COLO668 (cell line): ENCODE results near the gene FOXP1.
A peak's percentile ranks its signal among the peaks of the same experiment; 100 is the strongest.

ENCODE experiments used
- DNase-seq: peaks from one replicate; lab custom pipeline; 2025; ENCODE audit not compliant: unreplicated experiment; lab: John Stamatoyannopoulos, UW

Gene FOXP1

GRCh38 chr3:71384388-71384787 lies 199.1 kb downstream of the FOXP1 start:
- DNase-seq = no peak

DNA sequence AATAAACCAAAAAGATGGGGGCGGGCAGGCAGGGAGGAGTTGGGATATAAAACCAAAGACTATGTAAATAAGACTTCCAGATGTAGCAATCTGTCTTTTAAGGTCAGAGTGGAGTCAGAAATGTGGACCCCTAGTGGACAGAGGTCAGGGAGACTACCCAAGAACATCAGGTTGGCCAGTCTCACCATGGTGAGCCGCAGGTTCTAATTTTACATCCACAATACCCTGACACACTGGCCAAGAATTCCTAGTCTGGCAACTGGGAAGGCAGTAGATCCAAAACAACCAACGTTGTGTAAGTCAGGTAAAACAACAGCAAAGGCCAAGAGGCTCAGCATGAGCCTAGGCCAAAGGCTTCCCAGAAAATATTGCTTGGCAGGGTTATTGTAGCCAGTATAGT lies 203.4 kb downstream of the FOXP1 start:
- peak; percentile 3 for DNase-seq

- no peak for DNase-seq
Measured at GRCh38 chr3:71378509-71378908, 205.0 kb downstream of the FOXP1 start.

- DNase-seq = no peak
Measured at GRCh38 chr3:71376911-71377310, 206.6 kb downstream of the FOXP1 start.

DNA sequence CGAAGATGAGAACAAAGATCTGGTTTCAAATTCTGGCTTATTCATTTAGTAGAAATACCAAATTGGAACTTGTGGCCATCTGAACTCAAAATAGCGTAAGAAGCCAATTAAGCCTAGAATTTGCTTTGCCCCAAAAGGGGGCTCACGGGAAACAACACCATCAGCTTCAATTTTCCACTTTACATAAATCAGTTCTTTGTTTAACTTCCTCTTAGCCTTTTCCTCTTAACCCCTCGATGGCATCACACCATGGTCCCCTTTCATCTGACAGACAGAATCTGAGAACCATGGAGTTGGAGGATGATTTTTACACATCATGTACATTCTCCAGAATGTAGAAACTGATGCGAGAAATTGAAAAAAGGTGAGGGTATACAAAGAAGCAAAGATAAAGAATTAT lies 207.0 kb downstream of the FOXP1 start:
- DNase-seq = no peak

- no peak for DNase-seq
Measured at GRCh38 chr3:71374582-71374981, 208.9 kb downstream of the FOXP1 start.

DNA sequence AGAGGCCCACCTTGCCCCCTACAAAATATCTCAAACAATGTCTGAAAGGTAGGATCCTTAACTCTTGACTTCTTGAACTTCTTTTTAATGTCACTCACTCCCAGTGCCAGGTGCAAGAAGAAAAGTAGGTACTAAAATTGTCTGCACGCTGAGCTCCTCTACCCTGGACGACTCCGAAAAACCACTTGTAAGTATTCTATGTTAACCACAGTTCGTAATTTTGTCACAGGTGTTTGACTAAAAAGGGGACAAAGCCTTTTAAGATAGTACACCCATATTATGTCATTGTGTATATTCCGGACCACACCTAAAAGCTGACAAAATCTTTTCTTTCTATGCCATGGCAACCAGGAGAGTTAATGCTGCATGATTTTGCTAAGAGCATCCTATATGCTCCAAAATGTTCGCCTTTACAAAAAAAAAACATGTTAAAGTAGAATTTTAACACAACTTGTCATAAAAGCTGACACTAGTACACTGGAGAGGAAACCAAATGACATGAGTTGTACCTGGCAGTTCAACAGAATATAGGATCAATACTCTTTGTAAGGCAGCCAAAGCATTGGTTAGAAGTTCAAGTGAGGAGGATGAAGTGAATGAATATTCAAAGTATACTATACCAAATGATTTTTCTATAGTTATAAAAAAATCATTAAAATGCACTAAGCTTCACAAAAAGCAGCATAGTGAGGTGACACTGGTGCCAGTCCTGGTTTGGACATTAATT lies 210.5 kb downstream of the FOXP1 start:
- no peak for DNase-seq

DNA sequence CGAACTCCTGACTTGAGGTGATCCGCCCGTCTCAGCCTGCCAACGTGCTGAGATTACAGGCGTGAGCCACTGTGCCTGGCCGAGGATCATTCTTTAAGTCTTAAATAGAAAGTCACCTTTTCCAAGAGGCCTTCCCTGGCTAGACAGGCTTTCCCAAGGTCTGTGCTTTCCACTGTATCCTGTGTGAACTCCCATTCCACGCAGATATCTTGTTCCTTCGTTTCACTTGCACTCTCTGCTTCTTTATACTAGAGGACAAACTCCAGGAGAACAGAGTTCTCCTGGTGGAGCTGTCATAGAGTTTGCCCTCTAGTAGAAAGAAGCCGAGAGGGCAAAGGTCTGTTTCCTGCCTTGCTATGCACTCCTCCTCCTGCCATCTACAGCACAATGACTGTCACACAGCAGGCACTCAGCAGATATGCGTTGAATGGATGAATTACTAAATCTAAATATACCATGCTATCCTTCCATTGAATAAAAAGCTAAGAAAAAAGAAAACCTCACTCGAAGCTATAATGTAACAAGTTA lies 211.2 kb downstream of the FOXP1 start:
- DNase-seq = no peak

DNA sequence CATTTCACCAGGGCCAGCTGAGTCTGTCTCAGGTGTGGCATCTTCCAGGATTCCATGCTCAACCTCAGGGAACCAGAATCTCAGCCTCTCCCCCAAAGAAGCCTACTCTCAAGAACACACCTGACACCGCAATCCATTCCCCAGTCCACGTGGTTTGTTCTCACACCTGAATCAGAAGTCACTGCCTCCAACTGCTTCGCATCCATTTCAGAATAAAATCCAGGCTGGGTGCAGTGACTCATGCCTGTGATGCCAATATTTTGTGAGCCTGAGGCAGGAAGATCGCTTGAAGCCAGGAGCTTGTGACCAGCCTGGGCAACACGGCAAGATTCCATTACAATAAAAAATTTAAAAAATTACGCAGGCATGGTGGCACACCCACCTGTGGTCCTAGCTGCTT lies 212.2 kb downstream of the FOXP1 start:
- no peak for DNase-seq

DNA sequence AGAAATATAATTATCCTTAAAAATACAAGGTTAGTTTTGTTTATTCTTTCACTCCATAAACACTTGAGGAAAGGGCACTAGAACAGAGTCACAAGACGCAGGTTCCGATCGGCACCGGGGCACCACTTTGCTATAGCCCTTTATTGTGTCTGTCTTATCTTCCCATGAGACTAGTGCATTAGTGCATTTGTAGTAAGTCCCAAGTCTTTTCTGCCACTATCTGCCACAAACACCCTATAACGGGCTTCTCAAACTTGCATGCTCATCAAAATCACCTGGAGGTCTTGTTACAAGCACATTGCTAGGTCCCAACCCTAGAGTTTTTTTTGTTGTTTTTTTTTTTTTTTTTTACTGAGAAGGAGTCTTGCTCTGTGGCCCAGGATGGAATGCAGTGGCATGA lies 213.1 kb downstream of the FOXP1 start:
- no peak for DNase-seq

- DNase-seq = no peak
Measured at GRCh38 chr3:71369701-71370391, 213.7 kb downstream of the FOXP1 start.

GRCh38 chr3:71366988-71367604 lies 216.4 kb downstream of the FOXP1 start:
- DNase-seq = no peak

GRCh38 chr3:71361334-71361890 lies 222.1 kb downstream of the FOXP1 start:
- DNase-seq = no peak

- DNase-seq = no peak
Measured at GRCh38 chr3:71360764-71361163, 222.8 kb downstream of the FOXP1 start.

DNA sequence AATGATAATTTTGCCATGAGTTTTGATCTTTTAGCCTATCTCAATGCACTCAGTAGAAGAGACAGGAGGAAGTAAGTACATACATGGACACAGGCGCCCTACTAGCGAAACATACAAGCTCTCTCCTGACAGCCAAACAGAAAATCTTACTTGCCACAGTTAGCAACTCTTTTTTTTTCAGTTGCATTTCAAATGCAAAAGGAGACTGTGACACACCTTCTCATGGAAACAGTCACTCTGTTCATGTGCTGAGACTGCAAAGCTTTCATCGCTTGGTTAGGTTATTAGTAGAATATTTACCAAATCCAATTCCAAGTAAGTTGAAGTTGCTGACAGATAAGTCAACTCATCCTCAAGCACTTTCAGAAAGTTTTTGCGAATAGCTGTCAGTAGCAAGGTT lies 223.3 kb downstream of the FOXP1 start:
- no peak for DNase-seq

DNA sequence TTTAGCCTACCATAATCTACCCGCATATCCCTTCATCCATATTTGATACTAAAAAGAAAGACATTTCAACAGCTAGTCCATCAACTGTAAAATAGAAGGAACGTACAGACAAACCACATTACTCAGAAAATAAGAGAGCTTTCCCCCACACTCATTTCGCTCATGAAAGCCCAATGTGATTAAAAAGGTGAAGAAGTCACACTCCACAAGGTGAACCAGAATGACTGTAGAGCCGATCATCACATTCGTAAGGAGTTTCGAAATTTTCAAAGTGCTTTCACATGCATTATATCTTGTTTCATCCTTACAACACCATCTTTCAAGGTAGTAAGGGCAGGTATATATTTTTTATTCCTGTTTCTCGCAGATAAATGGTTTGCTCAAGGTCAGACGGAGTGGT lies 225.3 kb downstream of the FOXP1 start:
- no peak for DNase-seq

DNA sequence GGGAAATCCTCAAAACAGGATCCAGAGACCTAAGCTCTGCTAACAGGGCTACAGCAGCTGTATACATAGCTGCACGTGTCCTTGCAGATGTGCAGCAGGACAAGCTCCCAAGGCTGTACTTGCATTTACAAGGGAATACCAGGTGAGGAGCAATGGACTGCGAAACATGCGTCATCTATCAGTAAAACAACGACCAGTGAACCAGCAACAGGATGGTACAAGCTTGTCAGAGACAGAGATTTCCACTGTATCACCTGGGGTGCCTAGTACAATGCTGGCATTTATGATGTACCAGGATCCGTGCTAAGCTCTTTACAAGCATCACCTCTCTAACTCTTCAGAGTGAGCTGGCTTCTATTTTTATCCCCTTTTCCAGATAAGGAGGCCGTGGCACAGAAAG lies 227.3 kb downstream of the FOXP1 start:
- DNase-seq = no peak

DNA sequence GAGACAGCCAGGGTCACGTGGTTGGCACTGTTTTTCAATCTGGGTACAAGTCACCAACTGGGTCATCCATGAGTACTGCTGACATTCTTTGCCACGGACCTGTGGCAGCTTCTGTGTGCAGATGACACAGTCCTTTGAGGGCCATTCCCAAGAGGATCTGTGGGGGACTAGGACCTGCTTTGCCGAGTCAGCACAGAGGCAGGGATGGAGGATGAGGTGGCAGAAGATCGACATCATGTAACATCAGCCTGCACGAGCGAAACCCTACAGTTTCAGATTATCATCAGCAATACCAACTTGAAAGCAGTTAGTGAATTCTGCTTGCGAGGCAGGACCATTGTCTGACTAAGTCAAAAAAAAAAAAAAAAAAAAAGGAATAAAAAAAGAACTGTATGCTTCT lies 227.7 kb downstream of the FOXP1 start:
- no peak for DNase-seq

DNA sequence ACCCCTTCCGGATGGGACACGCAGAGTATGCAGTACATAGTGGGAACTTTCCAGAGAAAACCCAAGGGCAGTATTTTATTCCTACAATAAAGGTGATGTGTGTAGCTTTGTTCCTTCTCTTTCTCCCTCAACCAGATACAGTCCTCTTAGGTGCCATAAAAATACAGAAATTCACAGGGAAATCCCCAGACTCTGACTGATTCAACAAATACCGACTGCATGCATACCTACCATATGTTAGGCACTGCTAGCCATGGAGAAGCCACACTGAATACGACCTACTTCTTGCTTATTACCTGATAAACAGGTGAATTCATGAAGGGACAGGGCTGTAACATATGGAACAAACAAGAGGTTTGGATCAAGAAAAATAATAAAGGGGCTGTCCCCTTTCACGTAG lies 228.5 kb downstream of the FOXP1 start:
- no peak for DNase-seq

GRCh38 chr3:71351403-71352149 lies 232.0 kb downstream of the FOXP1 start:
- DNase-seq = no peak

DNA sequence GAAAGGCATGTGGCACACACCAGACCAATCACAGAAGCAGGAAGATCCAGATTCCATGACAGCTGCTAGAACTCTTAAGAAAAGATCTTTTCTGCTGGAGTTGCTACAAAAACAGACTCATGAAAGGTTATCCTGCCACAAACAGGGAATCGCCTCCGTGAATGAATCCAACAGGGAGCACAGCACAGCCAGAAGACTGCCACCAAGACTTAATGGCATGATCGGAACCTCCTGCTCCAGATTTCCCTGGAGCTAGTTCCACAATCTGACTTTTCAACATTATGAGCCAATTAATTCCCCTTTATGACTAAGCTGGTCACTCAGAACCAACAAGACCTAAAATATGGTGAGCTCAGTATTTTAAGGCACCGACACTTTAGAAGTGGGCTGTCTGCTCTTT lies 232.5 kb downstream of the FOXP1 start:
- DNase-seq = no peak
